Measurements from ENCODE around the gene DNAJB5. TPM values are rescaled to one million over a fixed set of nuclear protein-coding genes. Genes with fewer than 3 reads are reported as not detected.

DNAJB5 gene
- total RNA-seq, 2 experiments from 2014 or later: 3.3 to 5.0 TPM

DNA sequence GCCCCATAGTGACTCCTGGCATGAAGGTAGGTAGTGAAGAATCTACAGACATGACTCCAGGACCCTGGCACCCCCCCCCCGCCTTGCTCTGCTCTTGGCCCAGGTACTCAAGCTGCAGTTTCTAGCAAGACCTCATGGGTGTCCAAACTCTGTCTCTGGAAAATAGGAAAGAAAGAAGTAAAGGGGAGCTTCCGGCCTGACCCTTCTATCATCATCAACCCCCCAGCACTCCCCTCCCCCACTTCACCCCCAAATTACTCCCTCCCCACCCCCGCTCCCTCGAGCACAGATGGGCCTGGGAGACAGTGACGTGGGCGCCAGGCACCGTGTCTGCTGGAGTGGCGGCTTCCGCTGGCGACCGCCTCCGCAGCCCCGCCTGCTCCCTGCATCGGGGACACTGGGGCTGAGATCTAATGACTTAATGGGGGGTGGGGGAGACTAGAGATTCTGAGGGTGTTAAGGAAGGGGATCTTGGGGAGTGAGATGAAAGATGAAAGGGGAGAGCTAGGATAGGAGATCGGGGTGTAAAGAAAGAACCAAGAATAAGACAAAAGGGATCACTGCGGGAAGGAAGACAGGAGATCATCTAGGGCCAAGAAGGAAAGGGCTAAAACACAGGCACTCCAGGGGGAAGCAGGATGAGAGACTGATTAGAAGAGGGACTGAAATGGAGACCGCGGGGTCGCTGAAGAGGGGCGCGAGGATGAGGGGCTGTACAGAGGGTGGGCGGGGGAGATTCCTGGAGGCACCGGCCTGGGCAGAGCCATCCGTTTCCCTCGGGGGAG is 1.1 kb upstream of the DNAJB5 start:
- peaks cover 47% of the 10 kb centered on the region for H3K4me1 Mint-ChIP-seq

GRCh38 chr9:34989946-34990635 is 546 bp downstream of the DNAJB5 start:
- Mint-ChIP-seq H3K4me1 (peaks cover 39% of the 10 kb centered on the region), H3K4me3 (peak overlapping the region; percentile 81), H3K9me3 (no peaks in the 10 kb centered on the region), H3K36me3 (no peaks in the 10 kb centered on the region), H3K27ac (peak overlapping the region; percentile 31), H3K27me3 (no peaks in the 10 kb centered on the region)
- ATAC-seq (ENCODE audit: low read depth) (no peak), DNase-seq (peak; percentile 55)
- POLR2A ChIA-PET: interaction anchor here (0.8 to 1.9 kb wide), 7 partner anchors 11 to 90 kb away, joined by 3 to 12 read pairs (median 4); partner anchors contain the start of genes FANCG and VCP

More for the DNA sequence above, 1.1 kb upstream of the DNAJB5 start:
- Mint-ChIP-seq H3K27me3 (no peaks in the 10 kb centered on the region), H3K9me3 (no peaks in the 10 kb centered on the region), H3K36me3 (no peaks in the 10 kb centered on the region), H3K4me3 (peak overlapping the region; percentile 79), H3K27ac (peak overlapping the region; percentile 92)
- POLR2A ChIA-PET: interaction anchor here (0.6 to 1.9 kb wide), 7 partner anchors 10 to 92 kb away, joined by 3 to 12 read pairs (median 3); partner anchors contain the start of genes FANCG and VCP
- ATAC-seq (ENCODE audit: low read depth) (peak; percentile 1), DNase-seq (peak; percentile 64)

GRCh38 chr9:34990908-34991606 is 1.5 kb downstream of the DNAJB5 start:
- peak overlapping the region; percentile 81 for H3K4me3 Mint-ChIP-seq
- DNase-seq: no peak
- POLR2A ChIA-PET: no interaction called here

DNA sequence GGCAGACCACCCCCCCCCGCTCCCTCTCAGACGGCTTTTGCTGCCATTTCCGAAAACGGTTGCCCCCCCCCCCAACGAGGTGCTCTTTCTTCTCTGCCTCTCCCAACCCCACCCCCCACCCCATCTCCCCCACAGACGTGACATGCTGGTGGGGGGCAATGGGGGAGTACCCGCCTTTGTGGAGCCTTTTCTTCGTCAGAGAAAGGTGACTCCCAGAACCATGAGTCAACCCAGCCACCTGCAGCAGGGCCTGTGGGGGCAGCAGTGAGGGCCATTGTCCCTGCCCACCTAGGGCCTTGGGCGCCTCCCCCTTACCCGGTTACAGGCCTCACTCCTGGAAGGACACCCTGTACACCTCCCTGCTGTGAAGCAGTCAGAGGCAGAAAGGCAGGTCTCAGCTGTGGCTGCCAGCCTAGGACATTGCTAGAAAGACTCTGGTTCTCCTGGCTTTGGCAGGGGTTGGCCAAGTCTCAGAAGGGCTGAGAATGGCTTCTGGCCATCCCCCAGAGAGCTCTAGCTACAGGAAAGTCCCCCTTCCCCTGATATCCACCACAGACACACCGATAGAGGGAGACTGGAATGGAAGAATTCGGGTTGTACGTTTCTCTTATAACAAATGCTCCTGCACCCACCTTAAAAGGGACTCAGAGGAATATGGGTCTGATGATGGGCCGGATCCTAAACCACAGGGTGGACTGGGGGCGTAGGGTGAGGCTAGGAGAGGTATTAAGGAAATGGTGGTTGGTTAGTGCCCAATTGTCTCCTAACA is 2.2 kb downstream of the DNAJB5 start:
- DNase-seq (no peak), ATAC-seq (ENCODE audit: low read depth) (no peak)
- H3K36me3 Mint-ChIP-seq: peaks cover 1% of the 10 kb centered on the region
- H3K27ac Mint-ChIP-seq: no peak overlapping the region
- POLR2A ChIA-PET: no interaction called here
- no peak overlapping the region for H3K4me3 Mint-ChIP-seq
- H3K9me3 Mint-ChIP-seq: no peaks in the 10 kb centered on the region
- no peaks in the 10 kb centered on the region for H3K27me3 Mint-ChIP-seq
- H3K4me1 Mint-ChIP-seq: peaks cover 32% of the 10 kb centered on the region

More at GRCh38 chr9:34990908-34991606, 1.5 kb downstream of the DNAJB5 start:
- no peak overlapping the region for H3K27ac Mint-ChIP-seq
- peaks cover 33% of the 10 kb centered on the region for H3K4me1 Mint-ChIP-seq
- H3K36me3 Mint-ChIP-seq: no peaks in the 10 kb centered on the region
- H3K27me3 Mint-ChIP-seq: no peaks in the 10 kb centered on the region
- no peaks in the 10 kb centered on the region for H3K9me3 Mint-ChIP-seq
- no peak for ATAC-seq (ENCODE audit: low read depth)

DNA sequence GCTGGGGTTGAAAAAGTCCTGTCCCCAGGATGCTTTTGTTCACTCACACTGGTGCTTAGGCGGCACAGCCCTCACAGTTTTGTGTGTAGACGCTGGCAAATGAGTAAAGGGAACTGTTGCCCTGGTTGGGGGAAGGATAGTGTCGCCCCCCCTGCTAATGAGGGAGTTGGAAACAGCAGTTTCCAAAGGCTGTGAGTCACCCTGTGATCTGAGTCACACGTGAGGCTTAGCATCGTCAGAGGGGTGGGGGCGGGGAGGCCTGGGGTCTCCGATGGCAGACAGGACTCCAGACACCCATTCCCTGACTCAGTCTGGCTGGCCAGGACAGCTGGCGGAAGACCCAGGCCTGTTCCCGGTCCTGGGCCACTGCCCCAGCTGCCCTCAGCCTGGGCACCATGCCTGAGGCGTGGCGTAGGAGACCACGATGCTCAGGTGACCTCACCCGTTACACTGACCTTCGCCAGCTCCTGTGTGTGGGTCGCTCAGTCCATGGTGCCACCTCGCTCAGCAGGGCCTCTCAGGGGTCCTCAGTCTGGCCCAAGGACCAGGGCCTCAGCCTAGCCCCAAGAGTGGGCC is 2.9 kb downstream of the DNAJB5 start:
- H3K4me1 Mint-ChIP-seq: peaks cover 25% of the 10 kb centered on the region
- H3K36me3 Mint-ChIP-seq: peaks cover 4% of the 10 kb centered on the region
- H3K4me3 Mint-ChIP-seq: no peak overlapping the region
- H3K9me3 Mint-ChIP-seq: no peaks in the 10 kb centered on the region
- H3K27me3 Mint-ChIP-seq: no peaks in the 10 kb centered on the region
- H3K27ac Mint-ChIP-seq: no peak overlapping the region
- ATAC-seq (ENCODE audit: low read depth) (no peak), DNase-seq (no peak)
- POLR2A ChIA-PET: no interaction called here

GRCh38 chr9:34993502-34994259 is 4.1 kb downstream of the DNAJB5 start:
- H3K27me3 Mint-ChIP-seq: no peaks in the 10 kb centered on the region
- POLR2A ChIA-PET: no interaction called here
- peaks cover 4% of the 10 kb centered on the region for H3K36me3 Mint-ChIP-seq
- no peak overlapping the region for H3K4me3 Mint-ChIP-seq
- ATAC-seq (ENCODE audit: low read depth): no peak
- no peak for DNase-seq
- H3K4me1 Mint-ChIP-seq: peaks cover 18% of the 10 kb centered on the region
- H3K27ac Mint-ChIP-seq: no peak overlapping the region
- no peaks in the 10 kb centered on the region for H3K9me3 Mint-ChIP-seq

- DNase-seq (no peak), ATAC-seq (ENCODE audit: low read depth) (no peak)
- POLR2A ChIA-PET: no interaction called here
Measured at GRCh38 chr9:34994260-34994899, 4.8 kb downstream of the DNAJB5 start.

DNA sequence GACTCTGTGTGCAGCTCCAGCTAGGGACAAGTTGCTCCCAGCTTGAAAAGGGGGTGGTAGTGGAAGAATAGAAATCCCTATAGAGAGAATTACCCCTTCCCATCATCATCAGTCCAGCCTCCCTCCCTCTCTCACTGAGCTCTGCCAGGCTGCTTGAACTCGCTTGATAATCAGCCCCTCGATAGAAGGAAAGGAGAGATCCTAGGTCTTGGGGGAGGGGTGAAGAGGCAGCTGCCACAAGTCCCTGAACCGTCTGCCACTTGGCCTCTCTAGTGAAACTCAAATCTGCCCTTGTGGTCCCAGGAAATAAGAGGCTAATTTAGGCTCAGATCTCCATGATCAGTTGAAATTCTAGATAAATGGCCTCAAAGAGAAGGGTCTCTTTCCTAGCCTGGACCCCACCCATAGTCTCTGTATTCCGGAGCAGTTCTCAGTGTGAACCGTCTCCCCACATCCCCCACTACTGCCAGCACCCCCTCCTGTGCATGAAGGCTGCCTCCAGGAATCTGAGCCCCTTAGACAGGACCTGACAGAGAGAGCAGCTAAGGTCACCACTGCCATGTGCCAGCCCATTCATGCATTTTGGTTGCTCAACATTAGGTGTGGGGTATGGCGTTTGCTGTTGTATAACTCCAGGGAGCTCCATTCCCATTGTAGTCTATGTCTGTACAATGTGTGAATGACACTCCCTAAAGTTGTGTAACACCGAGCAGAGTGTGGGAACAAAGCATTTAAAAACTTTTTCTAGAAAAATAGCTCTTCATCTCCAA is 5.5 kb downstream of the DNAJB5 start:
- no peak overlapping the region for H3K27ac Mint-ChIP-seq
- peaks cover 18% of the 10 kb centered on the region for H3K4me1 Mint-ChIP-seq

More at GRCh38 chr9:34994260-34994899, 4.8 kb downstream of the DNAJB5 start:
- Mint-ChIP-seq H3K4me3 (no peak overlapping the region), H3K27me3 (no peaks in the 10 kb centered on the region), H3K9me3 (no peaks in the 10 kb centered on the region), H3K36me3 (peaks cover 4% of the 10 kb centered on the region), H3K4me1 (peaks cover 18% of the 10 kb centered on the region), H3K27ac (peak overlapping the region; percentile 36)

DNA sequence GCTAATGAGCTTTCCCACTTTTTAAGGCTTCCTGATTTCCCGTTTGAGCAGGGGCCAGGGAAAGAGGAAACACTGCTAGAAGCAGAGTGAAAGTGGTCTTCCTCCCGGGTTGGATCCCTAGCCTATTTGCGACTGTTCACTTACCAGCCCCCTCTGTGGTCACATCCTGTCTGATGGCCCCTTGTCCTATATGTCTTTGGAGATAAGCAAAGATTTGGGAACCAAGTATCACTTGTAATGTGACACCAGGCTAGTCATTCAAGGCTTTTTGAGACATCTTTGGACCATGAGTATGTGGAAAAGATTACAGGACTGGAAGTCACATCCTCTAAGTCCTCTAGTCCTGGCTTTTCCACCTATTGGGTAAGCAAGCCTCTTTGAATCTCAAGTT is 6.1 kb downstream of the DNAJB5 start:
- Mint-ChIP-seq H3K4me1 (peaks cover 13% of the 10 kb centered on the region), H3K9me3 (no peaks in the 10 kb centered on the region), H3K36me3 (peaks cover 4% of the 10 kb centered on the region), H3K27me3 (no peaks in the 10 kb centered on the region), H3K4me3 (no peak overlapping the region), H3K27ac (no peak overlapping the region)
- DNase-seq (no peak), ATAC-seq (ENCODE audit: low read depth) (no peak)
- POLR2A ChIA-PET: no interaction called here

More for the DNA sequence above, 5.5 kb downstream of the DNAJB5 start:
- H3K27me3 Mint-ChIP-seq: no peaks in the 10 kb centered on the region
- POLR2A ChIA-PET: no interaction called here
- ATAC-seq (ENCODE audit: low read depth) (no peak), DNase-seq (no peak)
- peaks cover 4% of the 10 kb centered on the region for H3K36me3 Mint-ChIP-seq
- no peak overlapping the region for H3K4me3 Mint-ChIP-seq
- H3K9me3 Mint-ChIP-seq: no peaks in the 10 kb centered on the region

DNA sequence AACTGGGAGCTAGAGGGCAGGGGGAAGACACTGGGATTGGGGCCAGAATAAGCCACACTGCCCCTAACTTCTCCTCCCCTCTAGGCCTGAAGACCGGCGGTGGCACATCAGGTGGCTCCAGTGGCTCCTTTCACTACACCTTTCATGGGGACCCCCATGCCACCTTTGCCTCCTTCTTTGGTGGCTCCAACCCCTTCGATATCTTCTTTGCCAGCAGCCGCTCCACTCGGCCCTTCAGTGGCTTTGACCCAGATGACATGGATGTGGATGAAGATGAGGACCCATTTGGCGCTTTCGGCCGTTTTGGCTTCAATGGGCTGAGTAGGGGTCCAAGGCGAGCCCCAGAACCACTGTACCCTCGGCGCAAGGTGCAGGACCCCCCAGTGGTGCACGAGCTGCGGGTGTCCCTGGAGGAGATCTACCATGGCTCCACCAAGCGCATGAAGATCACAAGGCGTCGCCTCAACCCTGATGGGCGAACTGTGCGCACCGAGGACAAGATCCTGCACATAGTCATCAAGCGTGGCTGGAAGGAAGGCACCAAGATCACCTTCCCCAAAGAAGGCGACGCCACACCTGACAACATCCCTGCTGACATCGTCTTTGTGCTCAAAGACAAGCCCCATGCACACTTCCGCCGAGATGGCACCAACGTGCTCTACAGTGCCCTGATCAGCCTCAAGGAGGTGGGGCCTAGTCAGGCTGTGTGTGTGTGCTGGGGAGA is 6.8 kb downstream of the DNAJB5 start:
- Mint-ChIP-seq H3K27ac (no peak overlapping the region), H3K4me3 (no peak overlapping the region), H3K9me3 (no peaks in the 10 kb centered on the region), H3K4me1 (peaks cover 7% of the 10 kb centered on the region), H3K36me3 (peaks cover 4% of the 10 kb centered on the region), H3K27me3 (no peaks in the 10 kb centered on the region)
- no peak for ATAC-seq (ENCODE audit: low read depth)
- POLR2A ChIA-PET: no interaction called here
- no peak for DNase-seq

GRCh38 chr9:34996905-34997279 is 7.3 kb downstream of the DNAJB5 start:
- ATAC-seq (ENCODE audit: low read depth): no peak
- peaks cover 4% of the 10 kb centered on the region for H3K36me3 Mint-ChIP-seq
- no peak overlapping the region for H3K27ac Mint-ChIP-seq

More at GRCh38 chr9:34996905-34997279, 7.3 kb downstream of the DNAJB5 start:
- H3K9me3 Mint-ChIP-seq: no peaks in the 10 kb centered on the region
- POLR2A ChIA-PET: interaction anchor here (1.0 kb wide), 1 partner anchor 97 kb away, joined by 3 read pairs; no protein-coding TSS in a partner anchor
- DNase-seq: no peak
- H3K4me3 Mint-ChIP-seq: no peak overlapping the region
- H3K27me3 Mint-ChIP-seq: no peaks in the 10 kb centered on the region
- H3K4me1 Mint-ChIP-seq: peaks cover 6% of the 10 kb centered on the region
